Stimulated activated CD8-positive, alpha-beta memory T cell treated with anti-CD3 and anti-CD28 coated beads, Interleukin-7, amount 100 ng/mL, for 24 hours (primary cell): ENCODE data around the gene SLC39A13.

ENCODE experiments used
- DNase-seq: peaks from one replicate; pipeline ENCODE4 v3.0.0-alpha.2; 2020; ENCODE audit warnings: low read depth

SLC39A13 gene

GRCh38 chr11:47407746-47408590, at the start of gene SLC39A13:
Gene SLC39A13 (plus strand): TSS chr11:47408590. CDS start chr11:47410095, 1,505 bp downstream.
- peak; percentile 77 for DNase-seq

GRCh38 chr11:47358731-47359051, 49.7 kb upstream of the SLC39A13 start:
- DNase-seq, result no peak

- DNase-seq, result no peak
Observed at GRCh38 chr11:47359162-47359561, 49.2 kb upstream of the SLC39A13 start.

GRCh38 chr11:47359586-47359985, 48.8 kb upstream of the SLC39A13 start:
- no peak for DNase-seq

- DNase-seq, result no peak
Observed at GRCh38 chr11:47360341-47360740, 48.0 kb upstream of the SLC39A13 start.

- no peak for DNase-seq
Observed at GRCh38 chr11:47361419-47361818, 47.0 kb upstream of the SLC39A13 start.

GRCh38 chr11:47366020-47366490, 42.3 kb upstream of the SLC39A13 start:
- no peak for DNase-seq

GRCh38 chr11:47369676-47370075, 38.7 kb upstream of the SLC39A13 start:
- DNase-seq, result no peak

GRCh38 chr11:47372422-47372821, 36.0 kb upstream of the SLC39A13 start:
- DNase-seq, result no peak

GRCh38 chr11:47373876-47374719, 34.3 kb upstream of the SLC39A13 start:
- DNase-seq, result peak; percentile 74

GRCh38 chr11:47374720-47375019, 33.7 kb upstream of the SLC39A13 start:
- no peak for DNase-seq

GRCh38 chr11:47375020-47375419, 33.4 kb upstream of the SLC39A13 start:
- DNase-seq, result no peak

- no peak for DNase-seq
Observed at GRCh38 chr11:47375546-47376085, 32.8 kb upstream of the SLC39A13 start.

GRCh38 chr11:47376107-47376524, 32.3 kb upstream of the SLC39A13 start:
- no peak for DNase-seq

- DNase-seq, result no peak
Observed at GRCh38 chr11:47376525-47377371, 31.6 kb upstream of the SLC39A13 start.

- DNase-seq, result no peak
Observed at GRCh38 chr11:47377571-47378009, 30.8 kb upstream of the SLC39A13 start.

GRCh38 chr11:47378010-47378835, 30.2 kb upstream of the SLC39A13 start, which contains the start of gene SPI1:
Gene SPI1 (minus strand): TSS chr11:47378547. CDS start chr11:47378353, 194 bp downstream.
- no peak for DNase-seq

GRCh38 chr11:47378836-47379170, 29.6 kb upstream of the SLC39A13 start:
- DNase-seq, result no peak

GRCh38 chr11:47379317-47379716, 29.1 kb upstream of the SLC39A13 start:
- DNase-seq, result no peak

GRCh38 chr11:47380078-47380477, 28.3 kb upstream of the SLC39A13 start:
- DNase-seq, result no peak

GRCh38 chr11:47383071-47383470, 25.3 kb upstream of the SLC39A13 start:
- no peak for DNase-seq
